Stomach (tissue), 4 donors: ENCODE data around the gene CAPS.

Experiments
- EP300 ChIP-seq: sonication (generic); formaldehyde crosslinking; IDR thresholded peaks from one replicate; pipeline ENCODE4 v1.6.1; 2017; ENCODE audit warnings: antibody characterized with exemption
- POLR2A ChIP-seq, 4 donors: fragments of 450-650 bp; IDR thresholded peaks; one replicate each; pipeline ENCODE4 v1.6.1; 2016; ENCODE audit warnings: antibody characterized with exemption in 4 of 4, control low read depth in 2 of 4, mild to moderate bottlenecking in 1 of 4, moderate library complexity in 1 of 4
- POLR2AphosphoS5 ChIP-seq, 3 donors: sonication (generic); formaldehyde crosslinking; IDR thresholded peaks; one replicate each; pipeline ENCODE4 v1.6.1; 2016; ENCODE audit warnings: antibody characterized with exemption in 3 of 3
- TF ChIP-seq, protein P1 (sequence below), 7 experiments: fragments of 450-650 bp in 4 of 7; fragments of 200-600 bp in 3 of 7; sonication (generic) in 3 of 7; IDR thresholded peaks; one replicate each; pipeline ENCODE4 v1.5.1; 2016 to 2019; ENCODE audit warnings: antibody characterized with exemption in 7 of 7, control low read depth in 2 of 7, mild to moderate bottlenecking in 1 of 7

DNA sequence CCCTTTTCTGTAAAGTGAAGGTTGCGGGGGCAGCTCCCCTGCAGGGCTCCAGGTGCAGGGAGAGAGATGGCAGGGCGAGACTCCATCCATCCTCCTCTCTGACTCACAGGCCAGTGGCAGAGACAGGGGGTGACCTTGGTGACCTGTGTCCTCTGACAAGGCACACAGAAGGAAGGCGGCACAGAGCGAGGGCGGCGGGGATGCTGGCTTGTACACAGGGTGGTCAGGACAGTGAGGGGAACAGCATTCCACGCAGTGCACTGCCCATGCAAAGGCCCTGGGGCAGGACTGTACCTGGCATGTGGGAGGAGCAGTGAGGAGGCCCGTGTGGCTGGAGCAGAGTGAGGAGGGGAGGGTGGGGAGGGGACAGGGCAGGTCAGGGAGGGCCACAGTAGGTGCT lies 18.2 kb upstream of the CAPS start:
- TF ChIP-seq POLR2A (IDR thresholded peaks at IDR 0.05) (no peak), POLR2AphosphoS5 (IDR thresholded peaks at IDR 0.05) (no peak), EP300 (no peak)
- TF ChIP-seq, protein P1, sequence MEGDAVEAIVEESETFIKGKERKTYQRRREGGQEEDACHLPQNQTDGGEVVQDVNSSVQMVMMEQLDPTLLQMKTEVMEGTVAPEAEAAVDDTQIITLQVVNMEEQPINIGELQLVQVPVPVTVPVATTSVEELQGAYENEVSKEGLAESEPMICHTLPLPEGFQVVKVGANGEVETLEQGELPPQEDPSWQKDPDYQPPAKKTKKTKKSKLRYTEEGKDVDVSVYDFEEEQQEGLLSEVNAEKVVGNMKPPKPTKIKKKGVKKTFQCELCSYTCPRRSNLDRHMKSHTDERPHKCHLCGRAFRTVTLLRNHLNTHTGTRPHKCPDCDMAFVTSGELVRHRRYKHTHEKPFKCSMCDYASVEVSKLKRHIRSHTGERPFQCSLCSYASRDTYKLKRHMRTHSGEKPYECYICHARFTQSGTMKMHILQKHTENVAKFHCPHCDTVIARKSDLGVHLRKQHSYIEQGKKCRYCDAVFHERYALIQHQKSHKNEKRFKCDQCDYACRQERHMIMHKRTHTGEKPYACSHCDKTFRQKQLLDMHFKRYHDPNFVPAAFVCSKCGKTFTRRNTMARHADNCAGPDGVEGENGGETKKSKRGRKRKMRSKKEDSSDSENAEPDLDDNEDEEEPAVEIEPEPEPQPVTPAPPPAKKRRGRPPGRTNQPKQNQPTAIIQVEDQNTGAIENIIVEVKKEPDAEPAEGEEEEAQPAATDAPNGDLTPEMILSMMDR (IDR thresholded peaks at IDR 0.05): no peak
